H9 (cell line): ENCODE data around the gene COLQ. TPM values are rescaled to one million over a fixed set of nuclear protein-coding genes. Genes with fewer than 3 reads are reported as not detected.

Experiments
- DNase-seq: peaks from one replicate; pipeline ENCODE4 v3.0.0-alpha.2; 2017
- H2AFZ ChIP-seq: one replicate; pipeline ENCODE4 v1.6.1; 2013; ENCODE audit warnings: mild to moderate bottlenecking, low read length, control low read depth, moderate library complexity
- H2AK5ac ChIP-seq: 2 replicates; pipeline ENCODE4 v1.6.1; 2013; ENCODE audit warnings: low read length, control low read depth, mixed read lengths; ENCODE audit not compliant: insufficient read length
- H2BK120ac ChIP-seq: one replicate; pipeline ENCODE4 v1.6.1; 2013; ENCODE audit warnings: low read depth, mild to moderate bottlenecking, low read length, control low read depth, inconsistent platforms; ENCODE audit not compliant: poor library complexity, severe bottlenecking
- H2BK12ac ChIP-seq: 2 replicates; pipeline ENCODE4 v1.6.1; 2013; ENCODE audit warnings: low read length, control low read depth, mixed read lengths, low read depth; ENCODE audit not compliant: insufficient read length
- H2BK15ac ChIP-seq: 2 replicates; pipeline ENCODE4 v1.6.1; 2013; ENCODE audit warnings: low read depth, low read length, control low read depth
- H2BK20ac ChIP-seq: one replicate; pipeline ENCODE4 v1.6.1; 2013; ENCODE audit warnings: low read depth, mild to moderate bottlenecking, low read length, control low read depth, inconsistent platforms; ENCODE audit not compliant: poor library complexity, severe bottlenecking
- H2BK5ac ChIP-seq: 2 replicates; pipeline ENCODE4 v1.6.1; 2013; ENCODE audit warnings: low read length, control low read depth, mixed read lengths; ENCODE audit not compliant: insufficient read length
- H3K14ac ChIP-seq: 2 replicates; pipeline ENCODE4 v1.6.1; 2013; ENCODE audit warnings: low read length, control low read depth; ENCODE audit not compliant: insufficient read depth
- H3K18ac ChIP-seq: 2 replicates; pipeline ENCODE4 v1.6.1; 2013; ENCODE audit warnings: low read depth, mild to moderate bottlenecking, mixed read lengths, low read length, control low read depth; ENCODE audit not compliant: insufficient read length
- H3K23ac ChIP-seq: 2 replicates; pipeline ENCODE4 v1.6.1; 2013; ENCODE audit warnings: low read length, control low read depth, mixed read lengths, low read depth; ENCODE audit not compliant: insufficient read length
- H3K23me2 ChIP-seq: 2 replicates; pipeline ENCODE4 v1.6.1; 2013; ENCODE audit warnings: low read depth, mild to moderate bottlenecking, mixed read lengths, low read length, control low read depth; ENCODE audit not compliant: insufficient read length, poor library complexity, severe bottlenecking
- H3K27ac ChIP-seq: 2 replicates; pipeline ENCODE4 v1.5.1; 2013; ENCODE audit warnings: low read length, control low read depth, mixed read lengths, low read depth; ENCODE audit not compliant: insufficient read length
- H3K27me3 ChIP-seq: 2 replicates; pipeline ENCODE4 v1.6.1; 2013; ENCODE audit warnings: low read length, control low read depth, inconsistent platforms; ENCODE audit not compliant: insufficient read depth
- H3K4ac ChIP-seq: 2 replicates; pipeline ENCODE4 v1.6.1; 2013; ENCODE audit warnings: low read depth, mild to moderate bottlenecking, control low read depth, inconsistent platforms, low read length, moderate library complexity
- H3K4me1 ChIP-seq: 2 replicates; pipeline ENCODE4 v1.6.1; 2013; ENCODE audit warnings: low read length, control low read depth, inconsistent platforms; ENCODE audit not compliant: insufficient read depth
- H3K4me2 ChIP-seq: 2 replicates; pipeline ENCODE4 v1.6.1; 2013; ENCODE audit warnings: low read length, control low read depth, mixed read lengths; ENCODE audit not compliant: insufficient read length, insufficient read depth
- H3K56ac ChIP-seq: 2 replicates; pipeline ENCODE4 v1.6.1; 2013; ENCODE audit warnings: low read depth, mild to moderate bottlenecking, mixed read lengths, low read length, control low read depth; ENCODE audit not compliant: insufficient read length
- H3K79me1 ChIP-seq: 2 replicates; pipeline ENCODE4 v1.6.1; 2013; ENCODE audit warnings: low read depth, mild to moderate bottlenecking, moderate library complexity, low read length, control low read depth, inconsistent platforms; ENCODE audit not compliant: insufficient read depth, poor library complexity, severe bottlenecking
- H3K79me2 ChIP-seq: 2 replicates; pipeline ENCODE4 v1.6.1; 2013; ENCODE audit warnings: low read length, control low read depth, inconsistent platforms; ENCODE audit not compliant: insufficient read depth
- H3K9ac ChIP-seq: 2 replicates; pipeline ENCODE4 v1.6.1; 2013; ENCODE audit warnings: low read length, control low read depth, mixed read lengths; ENCODE audit not compliant: insufficient read length; ENCODE audit errors: extremely low read depth
- H3K9me3 ChIP-seq: one replicate; pipeline ENCODE4 v1.6.1; 2013; ENCODE audit warnings: low read depth, low read length, inconsistent platforms; ENCODE audit not compliant: control insufficient read depth
- H3T11ph ChIP-seq: one replicate; pipeline ENCODE4 v1.6.1; 2013; ENCODE audit warnings: mild to moderate bottlenecking, low read length, control low read depth, inconsistent platforms
- H4K20me1 ChIP-seq: one replicate; pipeline ENCODE4 v1.6.1; 2013; ENCODE audit not compliant: control insufficient read depth, insufficient read length, insufficient read depth
- H4K5ac ChIP-seq: 2 replicates; pipeline ENCODE4 v1.6.1; 2013; ENCODE audit warnings: low read depth, mild to moderate bottlenecking, mixed read lengths, low read length, control low read depth; ENCODE audit not compliant: insufficient read length
- H4K8ac ChIP-seq: replicated peaks from 2 replicates; pipeline ENCODE4 v1.6.1; 2013; ENCODE audit warnings: low read length, control low read depth, mixed read lengths, low read depth; ENCODE audit not compliant: insufficient read length
- H4K91ac ChIP-seq: 2 replicates; pipeline ENCODE4 v1.6.1; 2013; ENCODE audit warnings: low read depth, mild to moderate bottlenecking, moderate library complexity, mixed read lengths, low read length, control low read depth; ENCODE audit not compliant: insufficient read length
- H3K27ac Mint-ChIP-seq, 3 experiments: 2 replicates in 2 of 3; 3 replicates in 1 of 3; pipeline ENCODE4 v1.8.0; 2020 to 2021; ENCODE audit warnings: mixed read lengths in 3 of 3, mild to moderate bottlenecking in 1 of 3, moderate library complexity in 1 of 3
- H3K27me3 Mint-ChIP-seq: 2 replicates; pipeline ENCODE4 v1.8.0; 2021; ENCODE audit warnings: low read depth, mild to moderate bottlenecking, moderate library complexity, mixed read lengths
- H3K36me3 Mint-ChIP-seq, 3 experiments: 2 replicates in 2 of 3; 3 replicates in 1 of 3; pipeline ENCODE4 v1.8.0; 2020 to 2021; ENCODE audit warnings: low read depth in 3 of 3, mixed read lengths in 3 of 3; ENCODE audit not compliant: insufficient read depth in 1 of 3
- H3K4me1 Mint-ChIP-seq, 2 experiments: 2 replicates each; pipeline ENCODE4 v1.8.0; 2020; ENCODE audit warnings: mixed read lengths in 2 of 2
- H3K4me3 Mint-ChIP-seq, 2 experiments: 2 replicates in 1 of 2; 3 replicates in 1 of 2; pipeline ENCODE4 v1.8.0; 2020 to 2021; ENCODE audit warnings: mild to moderate bottlenecking in 2 of 2, mixed read lengths in 2 of 2, moderate library complexity in 1 of 2
- H3K9me3 Mint-ChIP-seq, 2 experiments: 2 replicates in 1 of 2; 3 replicates in 1 of 2; pipeline ENCODE4 v1.8.0; 2020; ENCODE audit warnings: mild to moderate bottlenecking in 2 of 2, mixed read lengths in 2 of 2, moderate library complexity in 1 of 2
- WGBS: extraction: QIAGEN DNeasy Blood & Tissue Kit; methylation state at CpG from one replicate; pipeline ENCODE4 v1.1.7; 2013; ENCODE audit warnings: missing lambda C conversion rate, low lambda C conversion rate, mixed read lengths; ENCODE audit not compliant: insufficient read length; ENCODE audit errors: extremely low coverage; 5-methylcytosine and 5-hydroxymethylcytosine counted together
- total RNA-seq: library from RNA; stranded (reverse); gene quantifications from 2 replicates; pipeline ENCODE4 v1.2.1, GENCODE V29; 2021
- TF ChIP-seq, protein P1 (sequence below): fragments of 200-600 bp; sonication (generic); conservative IDR thresholded peaks from 3 replicates; pipeline ENCODE4 v1.8.0; 2021; ENCODE audit warnings: antibody characterized with exemption, mild to moderate bottlenecking

The COLQ gene
- total RNA-seq, 1 experiment from 2014 or later: 0.61 TPM

DNA sequence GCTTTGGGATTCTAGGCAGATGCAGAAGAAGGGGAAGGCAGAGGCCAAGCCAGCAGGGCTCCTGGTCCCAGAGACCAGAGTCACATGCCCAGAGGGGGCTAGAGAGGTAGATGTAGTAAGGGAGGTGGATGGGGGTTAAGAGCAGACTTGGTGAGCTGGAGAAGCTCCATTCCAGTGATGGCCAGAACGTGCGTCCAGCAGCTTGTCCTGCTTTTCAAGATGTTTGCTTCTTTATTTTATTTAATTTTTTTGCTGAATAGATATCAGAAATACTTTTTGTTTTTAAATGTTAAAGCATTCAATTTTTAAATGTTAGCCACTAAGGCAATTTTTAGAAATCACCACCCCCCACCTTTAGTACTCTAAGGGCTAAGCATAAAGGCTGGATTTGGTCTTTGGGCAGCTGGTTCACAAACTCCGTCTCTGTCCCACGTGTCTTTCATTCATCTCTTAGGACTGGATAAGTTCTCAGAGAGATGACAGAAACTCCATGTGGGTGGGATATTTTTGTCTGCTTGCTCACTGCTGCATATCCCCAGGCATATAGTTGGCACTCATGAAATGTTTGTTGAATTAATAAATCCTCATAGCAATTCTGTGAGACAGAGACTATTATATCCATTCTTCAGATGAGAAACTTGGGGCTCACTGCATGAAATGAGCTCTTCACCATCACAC is 6.7 kb downstream of the COLQ start:
- H3K4me1 Mint-ChIP-seq: peaks cover 5 to 7% of the 10 kb centered on the region in 2 experiments
- Histone ChIP-seq H3K4ac (no peak overlapping the region), H3K27me3 (no peaks in the 10 kb centered on the region), H3K23me2 (no peaks in the 10 kb centered on the region), H4K8ac (no peak overlapping the region), H3K18ac (no peak overlapping the region), H4K5ac (no peak overlapping the region), H3K79me2 (no peaks in the 10 kb centered on the region), H4K20me1 (no peaks in the 10 kb centered on the region), H2BK120ac (no peak overlapping the region), H2AK5ac (no peak overlapping the region), H3K4me1 (no peaks in the 10 kb centered on the region), H3K9ac (no peak overlapping the region), H2BK5ac (no peak overlapping the region), H3K79me1 (no peaks in the 10 kb centered on the region), H3K4me2 (no peak overlapping the region), H2BK15ac (no peak overlapping the region), H3K14ac (no peak overlapping the region), H2AFZ (no peak overlapping the region), H2BK12ac (no peak overlapping the region), H4K91ac (no peak overlapping the region), H3K9me3 (no peaks in the 10 kb centered on the region), H3K27ac (no peak overlapping the region), H3K23ac (no peak overlapping the region), H3K56ac (no peak overlapping the region), H3T11ph (no peak overlapping the region), H2BK20ac (no peak overlapping the region)
- H3K27ac Mint-ChIP-seq: no peak overlapping the region
- TF ChIP-seq, protein P1, sequence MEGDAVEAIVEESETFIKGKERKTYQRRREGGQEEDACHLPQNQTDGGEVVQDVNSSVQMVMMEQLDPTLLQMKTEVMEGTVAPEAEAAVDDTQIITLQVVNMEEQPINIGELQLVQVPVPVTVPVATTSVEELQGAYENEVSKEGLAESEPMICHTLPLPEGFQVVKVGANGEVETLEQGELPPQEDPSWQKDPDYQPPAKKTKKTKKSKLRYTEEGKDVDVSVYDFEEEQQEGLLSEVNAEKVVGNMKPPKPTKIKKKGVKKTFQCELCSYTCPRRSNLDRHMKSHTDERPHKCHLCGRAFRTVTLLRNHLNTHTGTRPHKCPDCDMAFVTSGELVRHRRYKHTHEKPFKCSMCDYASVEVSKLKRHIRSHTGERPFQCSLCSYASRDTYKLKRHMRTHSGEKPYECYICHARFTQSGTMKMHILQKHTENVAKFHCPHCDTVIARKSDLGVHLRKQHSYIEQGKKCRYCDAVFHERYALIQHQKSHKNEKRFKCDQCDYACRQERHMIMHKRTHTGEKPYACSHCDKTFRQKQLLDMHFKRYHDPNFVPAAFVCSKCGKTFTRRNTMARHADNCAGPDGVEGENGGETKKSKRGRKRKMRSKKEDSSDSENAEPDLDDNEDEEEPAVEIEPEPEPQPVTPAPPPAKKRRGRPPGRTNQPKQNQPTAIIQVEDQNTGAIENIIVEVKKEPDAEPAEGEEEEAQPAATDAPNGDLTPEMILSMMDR: no peak
- WGBS: no CpG with 5 or more reads among the region's 4 CpGs
- DNase-seq: no peak
- no peak overlapping the region for H3K4me3 Mint-ChIP-seq
- no peaks in the 10 kb centered on the region for H3K9me3 Mint-ChIP-seq
- no peaks in the 10 kb centered on the region for H3K36me3 Mint-ChIP-seq
- peaks cover under 1% of the 10 kb centered on the region; the same call in 1 of the 2 replicates for H3K27me3 Mint-ChIP-seq
